ENCODE results near the gene NTM. TPM values are rescaled to one million over a fixed set of nuclear protein-coding genes. Genes with fewer than 3 reads are reported as not detected.

NTM gene
- total and polyA plus RNA-seq, 12 donors: 0.26 to 11.5 (median 4.0) TPM

- WGBS, 4 donors: 42 to 51% (median 45%) methylated on average over 6 of the region's 6 CpGs
- intact Hi-C loops (cut with DNase I): no loop called here
- Histone ChIP-seq H3K4me3 (no peak overlapping the region), H3K9me3 (replicated peaks in 1 of 3) (no peaks in the 10 kb centered on the region), H3K36me3 (replicated peaks in 1 of 2) (no peaks in the 10 kb centered on the region), H3K4me1 (replicated peaks in 1 of 2) (no peaks in the 10 kb centered on the region), H3K27me3 (no peaks in the 10 kb centered on the region), H3K27ac (no peak overlapping the region)
- DNase-seq: no peak
- TF ChIP-seq, protein P1, sequence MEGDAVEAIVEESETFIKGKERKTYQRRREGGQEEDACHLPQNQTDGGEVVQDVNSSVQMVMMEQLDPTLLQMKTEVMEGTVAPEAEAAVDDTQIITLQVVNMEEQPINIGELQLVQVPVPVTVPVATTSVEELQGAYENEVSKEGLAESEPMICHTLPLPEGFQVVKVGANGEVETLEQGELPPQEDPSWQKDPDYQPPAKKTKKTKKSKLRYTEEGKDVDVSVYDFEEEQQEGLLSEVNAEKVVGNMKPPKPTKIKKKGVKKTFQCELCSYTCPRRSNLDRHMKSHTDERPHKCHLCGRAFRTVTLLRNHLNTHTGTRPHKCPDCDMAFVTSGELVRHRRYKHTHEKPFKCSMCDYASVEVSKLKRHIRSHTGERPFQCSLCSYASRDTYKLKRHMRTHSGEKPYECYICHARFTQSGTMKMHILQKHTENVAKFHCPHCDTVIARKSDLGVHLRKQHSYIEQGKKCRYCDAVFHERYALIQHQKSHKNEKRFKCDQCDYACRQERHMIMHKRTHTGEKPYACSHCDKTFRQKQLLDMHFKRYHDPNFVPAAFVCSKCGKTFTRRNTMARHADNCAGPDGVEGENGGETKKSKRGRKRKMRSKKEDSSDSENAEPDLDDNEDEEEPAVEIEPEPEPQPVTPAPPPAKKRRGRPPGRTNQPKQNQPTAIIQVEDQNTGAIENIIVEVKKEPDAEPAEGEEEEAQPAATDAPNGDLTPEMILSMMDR (IDR thresholded peaks at IDR 0.05): no peak
- TF ChIP-seq POLR2A (IDR thresholded peaks at IDR 0.05): no peak
These were observed 919.3 kb downstream of the NTM start for GRCh38 chr11:132289590-132290256.

DNA sequence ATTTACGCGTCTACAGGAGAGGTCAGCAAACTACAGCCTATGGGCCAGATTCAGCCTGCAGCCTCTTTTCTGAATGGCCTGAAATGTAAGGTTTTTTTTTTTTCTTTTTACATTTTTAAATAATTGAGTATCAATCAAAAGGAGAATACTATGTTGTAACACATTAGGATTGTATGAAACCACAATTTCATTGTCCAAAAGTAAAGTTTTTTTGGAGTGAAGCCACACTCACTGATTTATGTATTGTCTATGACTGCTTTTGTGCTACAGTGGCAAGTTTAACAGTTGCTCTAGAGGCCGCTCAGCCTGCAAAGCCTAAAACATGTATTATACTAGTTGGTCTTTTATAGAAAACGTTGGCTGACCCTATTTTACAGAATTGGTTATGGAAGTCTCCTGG is 923.2 kb downstream of the NTM start:
- TF ChIP-seq POLR2A (IDR thresholded peaks at IDR 0.05): no peak
- TF ChIP-seq, protein P1 (IDR thresholded peaks at IDR 0.05): no peak
- Histone ChIP-seq H3K4me3 (no peak overlapping the region), H3K9me3 (replicated peaks in 1 of 3) (no peaks in the 10 kb centered on the region), H3K36me3 (replicated peaks in 1 of 2) (no peaks in the 10 kb centered on the region), H3K27ac (no peak overlapping the region), H3K27me3 (no peaks in the 10 kb centered on the region), H3K4me1 (replicated peaks in 1 of 2) (no peaks in the 10 kb centered on the region)
- intact Hi-C loops (cut with DNase I): no loop called here
- no peak for DNase-seq
- WGBS, 4 donors: 71 to 81% (median 78%) methylated on average over 4 of the region's 4 CpGs

DNA sequence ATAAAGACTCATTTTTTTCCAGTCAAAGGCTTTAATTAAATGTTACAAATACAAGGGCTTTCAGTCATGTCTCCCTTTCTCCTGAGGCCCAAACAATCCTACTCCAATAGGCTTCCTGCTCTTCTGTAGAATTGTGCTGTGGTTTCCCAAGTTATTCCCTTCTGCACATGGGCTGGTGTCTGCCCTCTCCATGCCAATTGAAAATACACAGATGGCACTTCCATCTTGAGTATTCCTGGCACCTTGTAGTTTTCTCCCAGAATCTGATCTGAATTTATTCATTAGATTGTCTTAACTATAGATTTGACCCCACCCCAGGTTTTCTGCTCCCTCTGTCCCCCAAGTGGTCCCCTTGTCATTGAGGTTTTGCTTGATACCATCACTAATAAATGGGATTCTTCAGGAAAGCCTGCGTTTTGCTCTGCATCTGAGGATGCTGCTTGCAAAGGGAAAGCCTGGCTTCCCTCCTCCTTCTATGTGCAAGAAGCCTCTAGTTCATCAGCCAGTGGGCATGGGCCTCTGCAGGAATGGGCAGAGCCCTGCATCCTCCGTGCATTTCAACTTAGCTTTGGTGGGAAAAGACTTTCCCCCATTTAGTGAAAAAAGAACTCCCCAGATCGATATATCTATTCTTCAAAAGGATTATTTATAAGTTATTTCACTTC is 926.7 kb downstream of the NTM start:
- Histone ChIP-seq H3K9me3 (replicated peaks in 1 of 3) (no peaks in the 10 kb centered on the region), H3K4me3 (no peak overlapping the region), H3K36me3 (replicated peaks in 1 of 2) (no peaks in the 10 kb centered on the region), H3K4me1 (replicated peaks in 1 of 2) (no peaks in the 10 kb centered on the region), H3K27me3 (no peaks in the 10 kb centered on the region), H3K27ac (no peak overlapping the region)
- TF ChIP-seq POLR2A (IDR thresholded peaks at IDR 0.05): no peak
- TF ChIP-seq, protein P1 (IDR thresholded peaks at IDR 0.05): no peak
- WGBS, 4 donors: 84 to 93% (median 88%) methylated on average over 3 of the region's 3 CpGs
- DNase-seq: no peak
- intact Hi-C loops (cut with DNase I): no loop called here

DNA sequence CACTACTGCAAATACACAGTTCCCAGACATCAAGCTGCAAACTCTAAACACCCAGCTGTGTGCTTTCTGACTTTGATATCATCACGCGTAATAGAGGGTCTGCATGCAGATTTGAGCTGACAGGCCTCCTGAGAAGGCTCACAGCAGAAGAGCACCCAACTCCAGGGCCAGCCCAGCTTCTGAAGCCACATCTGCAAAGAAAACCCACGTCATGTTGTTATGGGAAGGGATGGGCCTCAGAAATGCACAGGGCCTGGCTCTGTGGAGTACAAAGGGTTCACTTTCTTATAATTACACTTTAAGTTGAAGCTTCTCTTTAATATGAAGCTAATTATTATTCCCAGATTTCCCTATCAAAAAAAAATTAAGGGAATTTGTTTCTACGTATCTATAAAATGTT is 927.9 kb downstream of the NTM start:
- Histone ChIP-seq H3K4me1 (replicated peaks in 1 of 2) (no peaks in the 10 kb centered on the region), H3K27ac (no peak overlapping the region), H3K27me3 (no peaks in the 10 kb centered on the region), H3K9me3 (replicated peaks in 1 of 3) (no peaks in the 10 kb centered on the region), H3K36me3 (replicated peaks in 1 of 2) (no peaks in the 10 kb centered on the region), H3K4me3 (no peak overlapping the region)
- DNase-seq: no peak
- WGBS, 4 donors: 86 to 94% (median 90%) methylated on average over 4 of the region's 4 CpGs
- intact Hi-C loops (cut with DNase I): no loop called here
- TF ChIP-seq POLR2A (IDR thresholded peaks at IDR 0.05): no peak
- TF ChIP-seq, protein P1 (IDR thresholded peaks at IDR 0.05): no peak

Measured in adrenal gland (tissue), 12 donors.